Measurements from ENCODE around the gene C22orf39. TPM values are rescaled to one million over a fixed set of nuclear protein-coding genes. Genes with fewer than 3 reads are reported as not detected.

The C22orf39 gene
- total RNA-seq, 1 donor, result 14.4 TPM

GRCh38 chr22:19464975-19465374 lies 17.5 kb upstream of the C22orf39 start:
- Histone ChIP-seq H3K9me3 (ENCODE audit: low read depth, low read length) (no peaks in the 10 kb centered on the region), H3K4me3 (ENCODE audit: low read length) (no peak overlapping the region), H3K4me1 (ENCODE audit: insufficient read depth, low read length) (no peaks in the 10 kb centered on the region), H3K27me3 (ENCODE audit: insufficient read depth, low read length) (no peaks in the 10 kb centered on the region)

GRCh38 chr22:19464546-19464945 lies 17.0 kb upstream of the C22orf39 start:
- no peaks in the 10 kb centered on the region for H3K9me3 ChIP-seq (ENCODE audit: low read depth, low read length)
- H3K27me3 ChIP-seq (ENCODE audit: insufficient read depth, low read length), result no peaks in the 10 kb centered on the region
- no peak overlapping the region for H3K4me3 ChIP-seq (ENCODE audit: low read length)
- no peaks in the 10 kb centered on the region for H3K4me1 ChIP-seq (ENCODE audit: insufficient read depth, low read length)

- Histone ChIP-seq H3K4me3 (ENCODE audit: low read length) (no peak overlapping the region), H3K27me3 (ENCODE audit: insufficient read depth, low read length) (no peaks in the 10 kb centered on the region), H3K4me1 (ENCODE audit: insufficient read depth, low read length) (no peaks in the 10 kb centered on the region), H3K9me3 (ENCODE audit: low read depth, low read length) (no peaks in the 10 kb centered on the region)
Measured at GRCh38 chr22:19463491-19464469, 16.3 kb upstream of the C22orf39 start.

GRCh38 chr22:19463008-19463407 lies 15.5 kb upstream of the C22orf39 start:
- H3K9me3 ChIP-seq (ENCODE audit: low read depth, low read length), result no peaks in the 10 kb centered on the region
- no peaks in the 10 kb centered on the region for H3K27me3 ChIP-seq (ENCODE audit: insufficient read depth, low read length)
- H3K4me3 ChIP-seq (ENCODE audit: low read length), result no peak overlapping the region
- no peaks in the 10 kb centered on the region for H3K4me1 ChIP-seq (ENCODE audit: insufficient read depth, low read length)

GRCh38 chr22:19461506-19461905 lies 14.0 kb upstream of the C22orf39 start:
- Histone ChIP-seq H3K4me1 (ENCODE audit: insufficient read depth, low read length) (no peaks in the 10 kb centered on the region), H3K4me3 (ENCODE audit: low read length) (no peak overlapping the region), H3K27me3 (ENCODE audit: insufficient read depth, low read length) (no peaks in the 10 kb centered on the region), H3K9me3 (ENCODE audit: low read depth, low read length) (no peaks in the 10 kb centered on the region)

GRCh38 chr22:19460036-19460435 lies 12.5 kb upstream of the C22orf39 start:
- Histone ChIP-seq H3K27me3 (ENCODE audit: insufficient read depth, low read length) (no peaks in the 10 kb centered on the region), H3K4me1 (ENCODE audit: insufficient read depth, low read length) (no peaks in the 10 kb centered on the region), H3K4me3 (ENCODE audit: low read length) (no peak overlapping the region), H3K9me3 (ENCODE audit: low read depth, low read length) (no peaks in the 10 kb centered on the region)

- H3K4me3 ChIP-seq (ENCODE audit: low read length), result no peak overlapping the region
- no peaks in the 10 kb centered on the region for H3K9me3 ChIP-seq (ENCODE audit: low read depth, low read length)
- H3K4me1 ChIP-seq (ENCODE audit: insufficient read depth, low read length), result no peaks in the 10 kb centered on the region
- H3K27me3 ChIP-seq (ENCODE audit: insufficient read depth, low read length), result no peaks in the 10 kb centered on the region
Measured at GRCh38 chr22:19457828-19458428, 10.4 kb upstream of the C22orf39 start.

GRCh38 chr22:19456541-19456940 lies 9.0 kb upstream of the C22orf39 start:
- no peaks in the 10 kb centered on the region for H3K4me1 ChIP-seq (ENCODE audit: insufficient read depth, low read length)
- H3K4me3 ChIP-seq (ENCODE audit: low read length), result no peak overlapping the region
- no peaks in the 10 kb centered on the region for H3K27me3 ChIP-seq (ENCODE audit: insufficient read depth, low read length)
- H3K9me3 ChIP-seq (ENCODE audit: low read depth, low read length), result no peaks in the 10 kb centered on the region

GRCh38 chr22:19455585-19456370 lies 8.3 kb upstream of the C22orf39 start:
- no peak overlapping the region for H3K4me3 ChIP-seq (ENCODE audit: low read length)
- H3K4me1 ChIP-seq (ENCODE audit: insufficient read depth, low read length), result no peaks in the 10 kb centered on the region
- no peaks in the 10 kb centered on the region for H3K27me3 ChIP-seq (ENCODE audit: insufficient read depth, low read length)
- no peaks in the 10 kb centered on the region for H3K9me3 ChIP-seq (ENCODE audit: low read depth, low read length)

GRCh38 chr22:19455033-19455432 lies 7.5 kb upstream of the C22orf39 start:
- Histone ChIP-seq H3K4me1 (ENCODE audit: insufficient read depth, low read length) (no peaks in the 10 kb centered on the region), H3K27me3 (ENCODE audit: insufficient read depth, low read length) (no peaks in the 10 kb centered on the region), H3K9me3 (ENCODE audit: low read depth, low read length) (no peaks in the 10 kb centered on the region), H3K4me3 (ENCODE audit: low read length) (no peak overlapping the region)

GRCh38 chr22:19454156-19454555 lies 6.6 kb upstream of the C22orf39 start:
- no peaks in the 10 kb centered on the region for H3K27me3 ChIP-seq (ENCODE audit: insufficient read depth, low read length)
- H3K4me3 ChIP-seq (ENCODE audit: low read length), result no peak overlapping the region
- no peaks in the 10 kb centered on the region for H3K9me3 ChIP-seq (ENCODE audit: low read depth, low read length)
- no peaks in the 10 kb centered on the region for H3K4me1 ChIP-seq (ENCODE audit: insufficient read depth, low read length)

GRCh38 chr22:19453718-19454117 lies 6.2 kb upstream of the C22orf39 start:
- Histone ChIP-seq H3K4me1 (ENCODE audit: insufficient read depth, low read length) (peaks cover 3% of the 10 kb centered on the region), H3K4me3 (ENCODE audit: low read length) (no peak overlapping the region), H3K9me3 (ENCODE audit: low read depth, low read length) (no peaks in the 10 kb centered on the region), H3K27me3 (ENCODE audit: insufficient read depth, low read length) (no peaks in the 10 kb centered on the region)

GRCh38 chr22:19451570-19451969 lies 4.1 kb upstream of the C22orf39 start:
- Histone ChIP-seq H3K27me3 (ENCODE audit: insufficient read depth, low read length) (no peaks in the 10 kb centered on the region), H3K4me3 (ENCODE audit: low read length) (no peak overlapping the region), H3K9me3 (ENCODE audit: low read depth, low read length) (no peaks in the 10 kb centered on the region), H3K4me1 (ENCODE audit: insufficient read depth, low read length) (peaks cover 17% of the 10 kb centered on the region)

GRCh38 chr22:19450363-19451175 lies 3.1 kb upstream of the C22orf39 start:
- no peak overlapping the region for H3K4me3 ChIP-seq (ENCODE audit: low read length)
- H3K4me1 ChIP-seq (ENCODE audit: insufficient read depth, low read length), result peaks cover 26% of the 10 kb centered on the region
- H3K9me3 ChIP-seq (ENCODE audit: low read depth, low read length), result no peaks in the 10 kb centered on the region
- no peaks in the 10 kb centered on the region for H3K27me3 ChIP-seq (ENCODE audit: insufficient read depth, low read length)

All from mononuclear cell (primary cell).